Activated CD4-positive, alpha-beta T cell treated with anti-CD3 and anti-CD28 coated beads, Interleukin-2, Interleukin-6, amounts not matched to agents 100 ng/mL and 50 ng/mL, durations not matched to agents 16 hours and 8 hours (primary cell): ENCODE measurements around the gene HMGB1.

ENCODE experiments used
- DNase-seq: peaks from one replicate; pipeline ENCODE4 v3.0.0-alpha.2; 2020

HMGB1 gene

GRCh38 chr13:30429235-30429634 is 36.5 kb downstream of the HMGB1 start:
- no peak for DNase-seq

- no peak for DNase-seq
Measured at GRCh38 chr13:30423891-30424290, 41.8 kb downstream of the HMGB1 start.

- DNase-seq: peak; percentile 81
Measured at GRCh38 chr13:30422054-30422839, 43.5 kb downstream of the HMGB1 start, which contains the start of gene UBE2L5. Gene UBE2L5 (plus strand): TSS chr13:30422493. CDS start chr13:30427991, 5,498 bp downstream.

- DNase-seq: peak; percentile 52
Measured at GRCh38 chr13:30421093-30422053, 44.4 kb downstream of the HMGB1 start.

GRCh38 chr13:30418717-30419459 is 46.8 kb downstream of the HMGB1 start:
- DNase-seq: no peak

- no peak for DNase-seq
Measured at GRCh38 chr13:30418075-30418716, 47.5 kb downstream of the HMGB1 start.

- no peak for DNase-seq
Measured at GRCh38 chr13:30416471-30416870, 49.3 kb downstream of the HMGB1 start.

GRCh38 chr13:30415430-30416030 is 50.2 kb downstream of the HMGB1 start:
- DNase-seq: no peak

- no peak for DNase-seq
Measured at GRCh38 chr13:30413842-30414241, 51.9 kb downstream of the HMGB1 start.

- no peak for DNase-seq
Measured at GRCh38 chr13:30412346-30412745, 53.4 kb downstream of the HMGB1 start.

- no peak for DNase-seq
Measured at GRCh38 chr13:30410705-30411125, 55.0 kb downstream of the HMGB1 start.

- DNase-seq: no peak
Measured at GRCh38 chr13:30409886-30410704, 55.6 kb downstream of the HMGB1 start.

GRCh38 chr13:30408319-30409101 is 57.2 kb downstream of the HMGB1 start:
- peak; percentile 96 for DNase-seq

GRCh38 chr13:30406779-30407416 is 58.8 kb downstream of the HMGB1 start:
- DNase-seq: no peak
